GM19025 (cell line): ENCODE results near the gene ZNF750.

Experiments
- ATAC-seq: cut with Tn5 transposase; IDR thresholded peaks from one replicate; pipeline ENCODE4 v1.9.1; 2021; ENCODE audit warnings: mild to moderate bottlenecking, low read depth, moderate library complexity; ENCODE audit not compliant: unreplicated experiment

ZNF750 gene

GRCh38 chr17:82815354-82815753, 24.5 kb downstream of the ZNF750 start:
- ATAC-seq = no peak

- ATAC-seq = no peak
Observed at GRCh38 chr17:82814834-82815233, 25.0 kb downstream of the ZNF750 start.

GRCh38 chr17:82813299-82814051, 26.3 kb downstream of the ZNF750 start:
- ATAC-seq = no peak

- no peak for ATAC-seq
Observed at GRCh38 chr17:82812601-82813000, 27.2 kb downstream of the ZNF750 start.

GRCh38 chr17:82812058-82812457, 27.8 kb downstream of the ZNF750 start:
- no peak for ATAC-seq

- no peak for ATAC-seq
Observed at GRCh38 chr17:82810644-82811430, 29.0 kb downstream of the ZNF750 start.

- ATAC-seq = no peak
Observed at GRCh38 chr17:82808921-82809905, 30.6 kb downstream of the ZNF750 start.

GRCh38 chr17:82808006-82808405, 31.8 kb downstream of the ZNF750 start:
- no peak for ATAC-seq

GRCh38 chr17:82807562-82807961, 32.3 kb downstream of the ZNF750 start:
- ATAC-seq = no peak

GRCh38 chr17:82807101-82807500, 32.7 kb downstream of the ZNF750 start:
- no peak for ATAC-seq

- no peak for ATAC-seq
Observed at GRCh38 chr17:82806645-82807044, 33.2 kb downstream of the ZNF750 start.

- no peak for ATAC-seq
Observed at GRCh38 chr17:82805823-82806222, 34.0 kb downstream of the ZNF750 start.

GRCh38 chr17:82805254-82805653, 34.6 kb downstream of the ZNF750 start:
- no peak for ATAC-seq

GRCh38 chr17:82804442-82805191, 35.2 kb downstream of the ZNF750 start:
- no peak for ATAC-seq

GRCh38 chr17:82803606-82804005, 36.2 kb downstream of the ZNF750 start:
- ATAC-seq = no peak

- no peak for ATAC-seq
Observed at GRCh38 chr17:82803185-82803584, 36.6 kb downstream of the ZNF750 start.

GRCh38 chr17:82802075-82802780, 37.6 kb downstream of the ZNF750 start:
- ATAC-seq = no peak

GRCh38 chr17:82801377-82801970, 38.3 kb downstream of the ZNF750 start:
- no peak for ATAC-seq

- ATAC-seq = no peak
Observed at GRCh38 chr17:82800885-82801284, 38.9 kb downstream of the ZNF750 start.
